A673 (cell line): ENCODE results near the gene ZNF778. TPM values are rescaled to one million over a fixed set of nuclear protein-coding genes. Genes with fewer than 3 reads are reported as not detected.
"Not testable (repeated sequence)": the region's sequence is repeated elsewhere in the genome, so short reads cannot be mapped to it uniquely, and the experiment has no call there.

Experiments used
- BruUV-seq: library from RNA; stranded (reverse); fragments of 400-500 nt; replicated peaks from 2 replicates; lab custom pipeline; 2021; lab: Mats Ljungman, UMichigan
- CTCF ChIA-PET: fragments of 300-600 bp; sonication (Branson Sonifier 250); formaldehyde crosslinking; loops from one replicate; lab custom pipeline; 2022; ENCODE audit warnings: antibody characterized with exemption; lab: Charles Lee
- POLR2A ChIA-PET: fragments of 300-600 bp; sonication (Branson Sonifier 250); formaldehyde crosslinking; loops from one replicate; lab custom pipeline; 2022; ENCODE audit warnings: antibody characterized with exemption; ENCODE audit not compliant: low non-redundant PET; lab: Charles Lee
- DNase-seq: peaks from one replicate; pipeline ENCODE4 v3.0.0-alpha.2; 2015; ENCODE audit warnings: low spot score
- H3K27ac ChIP-seq: fragments of 200-600 bp; sonication (generic); 2 replicates; pipeline ENCODE4 v1.5.1; 2016; ENCODE audit warnings: mixed run types, low read depth, mild to moderate bottlenecking, mixed read lengths, antibody characterized with exemption, low read length; ENCODE audit not compliant: poor library complexity, severe bottlenecking
- H3K27me3 ChIP-seq: fragments of 200-600 bp; sonication (generic); replicated peaks from 2 replicates; pipeline ENCODE4 v1.6.1; 2017; ENCODE audit warnings: mixed run types, low read depth, mild to moderate bottlenecking, mixed read lengths, antibody characterized with exemption, low read length; ENCODE audit not compliant: insufficient read depth, poor library complexity
- H3K36me3 ChIP-seq: fragments of 200-600 bp; sonication (generic); 2 replicates; pipeline ENCODE4 v1.6.1; 2016; ENCODE audit warnings: mixed run types, mild to moderate bottlenecking, mixed read lengths, antibody characterized with exemption, low read length; ENCODE audit not compliant: insufficient read depth, poor library complexity, severe bottlenecking
- H3K4me1 ChIP-seq: fragments of 200-600 bp; sonication (generic); 2 replicates; pipeline ENCODE4 v1.6.1; 2017; ENCODE audit warnings: mixed run types, mild to moderate bottlenecking, mixed read lengths, antibody characterized with exemption, low read length; ENCODE audit not compliant: insufficient read depth, poor library complexity, severe bottlenecking
- H3K4me3 ChIP-seq: fragments of 200-600 bp; sonication (generic); 2 replicates; pipeline ENCODE4 v1.5.1; 2016; ENCODE audit warnings: low read depth, mixed run types, mild to moderate bottlenecking, mixed read lengths, low read length; ENCODE audit not compliant: poor library complexity, severe bottlenecking
- H3K9me3 ChIP-seq: fragments of 200-600 bp; sonication (generic); 2 replicates; pipeline ENCODE4 v1.6.1; 2016; ENCODE audit warnings: mixed run types, low read depth, mild to moderate bottlenecking, mixed read lengths, antibody characterized with exemption, low read length; ENCODE audit not compliant: poor library complexity, severe bottlenecking
- CTCF ChIP-seq: fragments of 300-800, 200-600 bp; sonication (generic); conservative IDR thresholded peaks from 2 replicates; pipeline ENCODE4 v1.5.1; 2017; ENCODE audit warnings: low read depth, mild to moderate bottlenecking, antibody characterized with exemption, low read length, moderate library complexity, mixed read lengths
- EZH2 ChIP-seq: fragments of 200-600 bp; sonication (generic); IDR thresholded peaks from 2 replicates; pipeline ENCODE4 v1.6.1; 2017; ENCODE audit warnings: borderline replicate concordance, low read depth, mild to moderate bottlenecking, mixed read lengths, antibody characterized with exemption, low read length; ENCODE audit not compliant: poor library complexity, severe bottlenecking
- intact Hi-C: fragments of 100-400 bp; cut with micrococcal nuclease; formaldehyde crosslinking; loops from one replicate; pipeline ENCODE4 v1.10.0; 2022; ENCODE audit not compliant: unreplicated experiment
- total RNA-seq: library from RNA; stranded (reverse); gene quantifications from 2 replicates; pipeline ENCODE4 v1.2.3, GENCODE V29; 2021

The ZNF778 gene
- total RNA-seq, 1 experiment from 2014 or later: 14.0 TPM

GRCh38 chr16:89183975-89184676, 33.4 kb upstream of the ZNF778 start:
- BruUV-seq: no TSS peak
- no peaks in the 10 kb centered on the region for H3K4me1 ChIP-seq
- no peak for DNase-seq
- TF ChIP-seq EZH2 (no peak), CTCF (no peak)
- H3K9me3 ChIP-seq: no peaks in the 10 kb centered on the region
- POLR2A ChIA-PET: no interaction called here
- CTCF ChIA-PET: no interaction called here
- intact Hi-C loops: no loop called here
- H3K36me3 ChIP-seq: no peaks in the 10 kb centered on the region
- no peak overlapping the region for H3K4me3 ChIP-seq
- H3K27ac ChIP-seq: no peak overlapping the region
- no peaks in the 10 kb centered on the region for H3K27me3 ChIP-seq

- DNase-seq: no peak
- H3K27me3 ChIP-seq: no peaks in the 10 kb centered on the region
- no peaks in the 10 kb centered on the region for H3K36me3 ChIP-seq
- no peaks in the 10 kb centered on the region for H3K9me3 ChIP-seq
- POLR2A ChIA-PET: no interaction called here
- intact Hi-C loops: no loop called here
- H3K4me1 ChIP-seq: no peaks in the 10 kb centered on the region
- no TSS peak for BruUV-seq
- CTCF ChIA-PET: no interaction called here
- no peak overlapping the region for H3K27ac ChIP-seq
- no peak overlapping the region for H3K4me3 ChIP-seq
- TF ChIP-seq CTCF (no peak), EZH2 (no peak)
Measured at GRCh38 chr16:89184677-89184932, 32.9 kb upstream of the ZNF778 start.

- CTCF ChIA-PET: no interaction called here
- BruUV-seq: no TSS peak
- Histone ChIP-seq H3K4me3 (no peak overlapping the region), H3K27ac (no peak overlapping the region), H3K4me1 (no peaks in the 10 kb centered on the region), H3K27me3 (no peaks in the 10 kb centered on the region), H3K9me3 (no peaks in the 10 kb centered on the region), H3K36me3 (no peaks in the 10 kb centered on the region)
- POLR2A ChIA-PET: no interaction called here
- intact Hi-C loops: no loop called here
- TF ChIP-seq CTCF (no peak), EZH2 (no peak)
- DNase-seq: no peak
Measured at GRCh38 chr16:89184933-89185794, 32.3 kb upstream of the ZNF778 start.

- BruUV-seq, intact Hi-C loops, POLR2A ChIA-PET, H3K4me1 ChIP-seq, CTCF ChIA-PET, H3K27ac ChIP-seq, H3K4me3 ChIP-seq, DNase-seq, H3K27me3 ChIP-seq, H3K36me3 ChIP-seq, H3K9me3 ChIP-seq: not testable (repeated sequence)
Measured at GRCh38 chr16:89185887-89186592, 31.5 kb upstream of the ZNF778 start.

GRCh38 chr16:89186593-89187031, 30.9 kb upstream of the ZNF778 start:
- CTCF ChIA-PET, DNase-seq, H3K27ac ChIP-seq, POLR2A ChIA-PET, H3K4me3 ChIP-seq, H3K36me3 ChIP-seq, intact Hi-C loops, H3K4me1 ChIP-seq, H3K9me3 ChIP-seq, BruUV-seq, H3K27me3 ChIP-seq: not testable (repeated sequence)
